ENCODE data around the gene ZFP36L1.

GRCh38 chr14:68784226-68784910 lies 8.5 kb downstream of the ZFP36L1 start:
- TF ChIP-seq, protein P1, sequence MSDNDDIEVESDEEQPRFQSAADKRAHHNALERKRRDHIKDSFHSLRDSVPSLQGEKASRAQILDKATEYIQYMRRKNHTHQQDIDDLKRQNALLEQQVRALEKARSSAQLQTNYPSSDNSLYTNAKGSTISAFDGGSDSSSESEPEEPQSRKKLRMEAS (IDR thresholded peaks at IDR 0.05) = no peak; the same call in 1 of the 2 replicates
- TF ChIP-seq CREB1 (IDR thresholded peaks at IDR 0.05; ENCODE audit: low read depth) (no peak), EP300 (IDR thresholded peaks at IDR 0.05; ENCODE audit: borderline replicate concordance) (no peak), RAD21 (IDR thresholded peaks at IDR 0.05; ENCODE audit: low read depth) (no peak), TCF12 (IDR thresholded peaks at IDR 0.05; ENCODE audit: low read depth) (no peak), CEBPB (IDR thresholded peaks at IDR 0.05) (no peak), USF1 (IDR thresholded peaks at IDR 0.05) (no peak), EGR1 (IDR thresholded peaks at IDR 0.05) (no peak), TAF1 (IDR thresholded peaks at IDR 0.05; ENCODE audit: low read depth) (no peak), TEAD4 (IDR thresholded peaks at IDR 0.05) (no peak)
- TF ChIP-seq, protein P2, sequence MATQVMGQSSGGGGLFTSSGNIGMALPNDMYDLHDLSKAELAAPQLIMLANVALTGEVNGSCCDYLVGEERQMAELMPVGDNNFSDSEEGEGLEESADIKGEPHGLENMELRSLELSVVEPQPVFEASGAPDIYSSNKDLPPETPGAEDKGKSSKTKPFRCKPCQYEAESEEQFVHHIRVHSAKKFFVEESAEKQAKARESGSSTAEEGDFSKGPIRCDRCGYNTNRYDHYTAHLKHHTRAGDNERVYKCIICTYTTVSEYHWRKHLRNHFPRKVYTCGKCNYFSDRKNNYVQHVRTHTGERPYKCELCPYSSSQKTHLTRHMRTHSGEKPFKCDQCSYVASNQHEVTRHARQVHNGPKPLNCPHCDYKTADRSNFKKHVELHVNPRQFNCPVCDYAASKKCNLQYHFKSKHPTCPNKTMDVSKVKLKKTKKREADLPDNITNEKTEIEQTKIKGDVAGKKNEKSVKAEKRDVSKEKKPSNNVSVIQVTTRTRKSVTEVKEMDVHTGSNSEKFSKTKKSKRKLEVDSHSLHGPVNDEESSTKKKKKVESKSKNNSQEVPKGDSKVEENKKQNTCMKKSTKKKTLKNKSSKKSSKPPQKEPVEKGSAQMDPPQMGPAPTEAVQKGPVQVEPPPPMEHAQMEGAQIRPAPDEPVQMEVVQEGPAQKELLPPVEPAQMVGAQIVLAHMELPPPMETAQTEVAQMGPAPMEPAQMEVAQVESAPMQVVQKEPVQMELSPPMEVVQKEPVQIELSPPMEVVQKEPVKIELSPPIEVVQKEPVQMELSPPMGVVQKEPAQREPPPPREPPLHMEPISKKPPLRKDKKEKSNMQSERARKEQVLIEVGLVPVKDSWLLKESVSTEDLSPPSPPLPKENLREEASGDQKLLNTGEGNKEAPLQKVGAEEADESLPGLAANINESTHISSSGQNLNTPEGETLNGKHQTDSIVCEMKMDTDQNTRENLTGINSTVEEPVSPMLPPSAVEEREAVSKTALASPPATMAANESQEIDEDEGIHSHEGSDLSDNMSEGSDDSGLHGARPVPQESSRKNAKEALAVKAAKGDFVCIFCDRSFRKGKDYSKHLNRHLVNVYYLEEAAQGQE (IDR thresholded peaks at IDR 0.05; ENCODE audit: low read depth) = no peak

Data from Ishikawa (cell line).